Measurements from ENCODE around the gene PCK1. TPM values are rescaled to one million over a fixed set of nuclear protein-coding genes. Genes with fewer than 3 reads are reported as not detected.
A peak's percentile ranks its signal among the peaks of the same experiment; 100 is the strongest.

PCK1 gene
- total RNA-seq, 6 donors from 2014 or later: 0.23 to 1.3 (median 0.51) TPM; not detected in 3

DNA sequence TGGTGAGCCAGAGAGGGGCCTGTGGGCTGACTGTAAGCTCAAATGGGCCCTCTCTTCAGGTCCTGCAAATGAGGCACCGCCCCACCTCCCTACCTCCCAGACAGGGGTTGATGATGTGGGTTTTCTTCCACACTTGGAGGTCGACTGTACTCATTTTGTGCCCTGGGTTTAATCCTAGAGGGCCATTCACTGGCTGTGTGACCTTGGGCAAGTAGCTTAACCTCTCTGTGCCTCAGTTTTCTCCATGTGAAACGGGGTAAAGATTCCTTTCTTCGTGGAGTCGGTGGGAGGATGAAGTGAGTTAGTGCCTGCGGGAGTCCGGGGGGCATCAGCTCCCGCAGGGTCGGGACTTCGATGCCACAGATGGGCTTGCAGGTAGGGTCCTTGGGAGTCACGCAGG, 35.4 kb downstream of the PCK1 start:
- H3K36me3 ChIP-seq: no peaks in the 10 kb centered on the region
- TF ChIP-seq, protein P1, sequence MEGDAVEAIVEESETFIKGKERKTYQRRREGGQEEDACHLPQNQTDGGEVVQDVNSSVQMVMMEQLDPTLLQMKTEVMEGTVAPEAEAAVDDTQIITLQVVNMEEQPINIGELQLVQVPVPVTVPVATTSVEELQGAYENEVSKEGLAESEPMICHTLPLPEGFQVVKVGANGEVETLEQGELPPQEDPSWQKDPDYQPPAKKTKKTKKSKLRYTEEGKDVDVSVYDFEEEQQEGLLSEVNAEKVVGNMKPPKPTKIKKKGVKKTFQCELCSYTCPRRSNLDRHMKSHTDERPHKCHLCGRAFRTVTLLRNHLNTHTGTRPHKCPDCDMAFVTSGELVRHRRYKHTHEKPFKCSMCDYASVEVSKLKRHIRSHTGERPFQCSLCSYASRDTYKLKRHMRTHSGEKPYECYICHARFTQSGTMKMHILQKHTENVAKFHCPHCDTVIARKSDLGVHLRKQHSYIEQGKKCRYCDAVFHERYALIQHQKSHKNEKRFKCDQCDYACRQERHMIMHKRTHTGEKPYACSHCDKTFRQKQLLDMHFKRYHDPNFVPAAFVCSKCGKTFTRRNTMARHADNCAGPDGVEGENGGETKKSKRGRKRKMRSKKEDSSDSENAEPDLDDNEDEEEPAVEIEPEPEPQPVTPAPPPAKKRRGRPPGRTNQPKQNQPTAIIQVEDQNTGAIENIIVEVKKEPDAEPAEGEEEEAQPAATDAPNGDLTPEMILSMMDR (IDR thresholded peaks at IDR 0.05): no peak
- TF ChIP-seq EP300 (IDR thresholded peaks at IDR 0.05) (no peak), POLR2A (IDR thresholded peaks at IDR 0.05) (no peak), POLR2AphosphoS5 (IDR thresholded peaks at IDR 0.05) (no peak)
- peaks cover 6 to 18% (median 8%) of the 10 kb centered on the region in 4 donors for H3K4me1 ChIP-seq
- no peak overlapping the region for H3K27ac ChIP-seq
- DNase-seq: no peak
- H3K9me3 ChIP-seq: no peaks in the 10 kb centered on the region
- H3K4me3 ChIP-seq: no peak overlapping the region
- 71 to 100% methylated on average over 1 to 11 of the region's 11 CpGs for WGBS, 2 donors
- no peaks in the 10 kb centered on the region for H3K27me3 ChIP-seq
- no peak for ATAC-seq (ENCODE audit: low FRiP score in 2 of 2)

DNA sequence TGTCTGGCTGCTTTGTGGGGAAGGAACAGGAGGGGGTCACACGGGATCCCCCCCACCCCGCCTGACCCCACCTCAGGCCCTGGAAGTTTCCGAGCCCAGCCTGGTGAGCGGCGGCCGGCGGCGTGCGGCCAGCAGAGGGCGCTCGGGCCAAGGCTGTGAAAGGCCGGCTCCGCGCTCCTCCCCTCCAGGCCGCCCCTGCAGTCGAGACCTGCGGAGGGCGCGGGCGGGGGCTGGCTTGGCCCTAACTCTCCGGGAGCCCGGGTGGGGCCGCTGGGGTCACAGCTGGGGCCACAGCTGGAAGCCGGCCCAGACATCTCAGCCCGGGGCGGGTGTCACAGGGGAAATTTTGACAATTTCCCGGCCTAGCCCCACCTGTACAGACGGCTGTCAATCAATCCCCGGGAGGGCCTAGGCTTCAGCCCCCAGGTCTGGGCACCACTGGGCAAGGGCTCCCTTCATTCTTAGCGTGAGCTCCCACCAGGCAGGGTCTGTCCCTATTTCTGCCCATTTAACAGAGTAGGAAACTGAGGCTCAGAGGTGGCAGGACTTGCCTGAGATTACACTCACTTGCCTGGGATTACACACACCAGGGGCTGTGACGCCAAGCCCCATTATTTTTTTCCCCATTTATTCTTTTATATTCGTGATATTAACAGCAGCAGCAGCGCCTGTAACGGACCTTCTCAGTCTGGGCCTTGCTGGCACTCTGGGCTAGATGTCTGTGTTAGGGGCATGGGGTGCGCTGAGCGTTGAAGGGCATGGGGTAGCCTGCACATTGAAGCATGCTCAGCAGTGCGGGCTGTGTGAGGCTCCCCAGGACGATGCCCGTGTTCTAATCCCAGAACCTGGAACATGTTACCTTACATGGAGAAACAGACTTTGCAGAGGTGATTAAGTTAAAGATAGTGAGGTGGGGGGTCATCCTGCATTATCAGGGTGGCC, 36.4 kb downstream of the PCK1 start:
- H3K9me3 ChIP-seq: no peaks in the 10 kb centered on the region
- H3K4me3 ChIP-seq: no peak overlapping the region
- TF ChIP-seq, protein P1 (IDR thresholded peaks at IDR 0.05): peak; percentile 92 to 96 (median 94)
- TF ChIP-seq POLR2AphosphoS5 (IDR thresholded peaks at IDR 0.05): no peak
- no peaks in the 10 kb centered on the region for H3K27me3 ChIP-seq
- DNase-seq: peak; percentile 73 to 96
- ATAC-seq (ENCODE audit: low FRiP score in 2 of 2): peak; percentile 62 to 84
- peaks cover 6 to 18% (median 8%) of the 10 kb centered on the region in 4 donors for H3K4me1 ChIP-seq
- 53 to 80% methylated on average over 10 to 15 of the region's 39 CpGs for WGBS, 2 donors
- no peaks in the 10 kb centered on the region for H3K36me3 ChIP-seq
- H3K27ac ChIP-seq: no peak overlapping the region

DNA sequence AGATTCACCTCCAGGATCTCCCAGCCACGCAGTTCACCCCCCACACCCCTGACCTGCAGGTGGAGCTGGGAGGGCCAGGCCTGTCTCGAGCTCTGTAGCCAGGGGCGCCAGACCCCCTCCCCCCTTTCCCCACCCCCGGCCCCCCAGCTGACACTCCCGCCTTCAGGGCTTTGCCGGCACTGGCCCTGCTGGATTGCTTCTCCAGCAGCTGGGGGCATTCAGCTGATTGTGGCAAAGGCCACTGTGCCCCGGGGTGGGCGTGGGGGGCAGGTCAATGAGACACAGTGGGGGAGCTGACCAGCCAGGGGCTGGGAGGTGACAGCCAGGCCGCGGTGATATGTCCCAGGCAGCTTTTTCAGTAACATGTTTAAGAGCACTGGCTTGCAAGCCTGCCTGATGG, 37.1 kb downstream of the PCK1 start:
- no peak for ATAC-seq (ENCODE audit: low FRiP score in 2 of 2)
- WGBS, 2 donors: 77 to 80% methylated on average over 1 to 10 of the region's 10 CpGs
- TF ChIP-seq POLR2AphosphoS5 (IDR thresholded peaks at IDR 0.05): no peak
- TF ChIP-seq EP300 (IDR thresholded peaks at IDR 0.05): no peak
- TF ChIP-seq POLR2A (IDR thresholded peaks at IDR 0.05): no peak
- TF ChIP-seq, protein P1 (IDR thresholded peaks at IDR 0.05): no peak

DNA sequence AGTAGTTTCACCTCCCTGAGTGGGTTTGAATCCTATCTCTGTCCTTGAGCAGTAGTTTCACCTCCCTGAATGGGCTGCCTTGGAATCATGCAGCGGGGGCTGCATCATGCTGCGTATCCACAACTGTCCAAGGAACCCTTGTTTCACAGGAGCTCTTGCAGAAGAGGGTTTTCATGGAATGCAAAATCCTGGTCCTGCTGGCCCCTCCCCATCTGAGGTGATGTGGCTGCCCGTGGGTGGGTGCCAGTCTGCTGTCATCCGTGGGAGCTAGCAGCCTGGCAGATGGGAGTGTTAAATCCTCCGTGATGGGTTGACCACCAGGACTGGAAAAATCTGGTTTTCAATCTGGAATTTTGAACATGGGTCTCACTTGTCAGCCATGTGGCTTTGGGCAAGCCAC, 37.6 kb downstream of the PCK1 start:
- H3K27me3 ChIP-seq: no peaks in the 10 kb centered on the region
- ATAC-seq (ENCODE audit: low FRiP score in 2 of 2) (no peak), DNase-seq (no peak)
- H3K9me3 ChIP-seq: no peaks in the 10 kb centered on the region
- TF ChIP-seq POLR2A (IDR thresholded peaks at IDR 0.05) (no peak), EP300 (IDR thresholded peaks at IDR 0.05) (no peak), POLR2AphosphoS5 (IDR thresholded peaks at IDR 0.05) (no peak)
- TF ChIP-seq, protein P1 (IDR thresholded peaks at IDR 0.05): no peak
- peaks cover 6 to 18% (median 8%) of the 10 kb centered on the region in 4 donors for H3K4me1 ChIP-seq
- no peaks in the 10 kb centered on the region for H3K36me3 ChIP-seq
- WGBS, 2 donors: 83 to 85% methylated on average over 5 of the region's 5 CpGs
- no peak overlapping the region for H3K4me3 ChIP-seq
- no peak overlapping the region for H3K27ac ChIP-seq

More for the DNA sequence above, 37.1 kb downstream of the PCK1 start:
- no peak for DNase-seq
- Histone ChIP-seq H3K4me1 (peaks cover 6 to 18% (median 8%) of the 10 kb centered on the region in 4 donors), H3K27me3 (no peaks in the 10 kb centered on the region), H3K4me3 (no peak overlapping the region), H3K9me3 (no peaks in the 10 kb centered on the region), H3K36me3 (no peaks in the 10 kb centered on the region), H3K27ac (no peak overlapping the region)
